HG02678 (cell line): ENCODE results near the gene GPR173.

Experiments used
- ATAC-seq: cut with Tn5 transposase; IDR thresholded peaks from one replicate; pipeline ENCODE4 v1.9.1; 2021; ENCODE audit warnings: mild to moderate bottlenecking, moderate library complexity; ENCODE audit not compliant: unreplicated experiment

The GPR173 gene

GRCh38 chrX:53048169-53049126 lies at the start of gene GPR173:
Gene GPR173, plus strand, starts transcription at chrX:53048789. Its CDS starts 27,833 bp downstream, at chrX:53076622.
- no peak for ATAC-seq

- ATAC-seq = no peak
These were observed 48.0 kb upstream of the GPR173 start for GRCh38 chrX:53000447-53001135.

GRCh38 chrX:53001958-53002357 lies 46.6 kb upstream of the GPR173 start:
- ATAC-seq = no peak

GRCh38 chrX:53003111-53003510 lies 45.5 kb upstream of the GPR173 start:
- ATAC-seq = no peak

- no peak for ATAC-seq
These were observed 44.6 kb upstream of the GPR173 start for GRCh38 chrX:53004038-53004437.

GRCh38 chrX:53004811-53005210 lies 43.8 kb upstream of the GPR173 start:
- no peak for ATAC-seq

GRCh38 chrX:53005327-53005726 lies 43.3 kb upstream of the GPR173 start:
- no peak for ATAC-seq

GRCh38 chrX:53009032-53009431 lies 39.6 kb upstream of the GPR173 start:
- no peak for ATAC-seq

- ATAC-seq = no peak
These were observed 35.3 kb upstream of the GPR173 start for GRCh38 chrX:53013291-53013690.

GRCh38 chrX:53018627-53019026 lies 30.0 kb upstream of the GPR173 start:
- no peak for ATAC-seq

- ATAC-seq = no peak
These were observed 26.2 kb upstream of the GPR173 start for GRCh38 chrX:53022381-53022780.

- no peak for ATAC-seq
These were observed 19.9 kb upstream of the GPR173 start for GRCh38 chrX:53028678-53029077.

GRCh38 chrX:53031380-53031779 lies 17.2 kb upstream of the GPR173 start:
- no peak for ATAC-seq

- ATAC-seq = no peak
These were observed 12.4 kb upstream of the GPR173 start for GRCh38 chrX:53036149-53036548.

- ATAC-seq = no peak
These were observed 9.4 kb upstream of the GPR173 start for GRCh38 chrX:53039236-53039635.

- no peak for ATAC-seq
These were observed 3.6 kb upstream of the GPR173 start for GRCh38 chrX:53044995-53045394.

- no peak for ATAC-seq
These were observed 1.4 kb upstream of the GPR173 start for GRCh38 chrX:53047228-53047627.

- no peak for ATAC-seq
These were observed 533 bp downstream of the GPR173 start for GRCh38 chrX:53049127-53049517.

- ATAC-seq = no peak
These were observed 2.3 kb downstream of the GPR173 start for GRCh38 chrX:53050841-53051240.

- no peak for ATAC-seq
These were observed 6.8 kb downstream of the GPR173 start for GRCh38 chrX:53055244-53055849.

GRCh38 chrX:53056292-53056691 lies 7.7 kb downstream of the GPR173 start:
- no peak for ATAC-seq

GRCh38 chrX:53065104-53065503 lies 16.5 kb downstream of the GPR173 start:
- no peak for ATAC-seq
